ENCODE measurements around the gene SPSB4. TPM values are rescaled to one million over a fixed set of nuclear protein-coding genes. Genes with fewer than 3 reads are reported as not detected.
A peak's percentile ranks its signal among the peaks of the same experiment; 100 is the strongest.

The SPSB4 gene
- total RNA-seq, 1 experiment from 2014 or later: 0.52 TPM

GRCh38 chr3:141073580-141073979 lies 22.4 kb downstream of the SPSB4 start:
- DNase-seq (ENCODE audit: low read depth): no peak

- DNase-seq (ENCODE audit: low read depth): no peak
Measured at GRCh38 chr3:141074529-141074928, 23.4 kb downstream of the SPSB4 start.

- DNase-seq (ENCODE audit: low read depth): no peak
Measured at GRCh38 chr3:141076036-141076773, 25.1 kb downstream of the SPSB4 start.

GRCh38 chr3:141076797-141077571 lies 25.8 kb downstream of the SPSB4 start:
- peak; percentile 73 for DNase-seq (ENCODE audit: low read depth)

GRCh38 chr3:141077631-141078030 lies 26.5 kb downstream of the SPSB4 start:
- no peak for DNase-seq (ENCODE audit: low read depth)

GRCh38 chr3:141078200-141078599 lies 27.1 kb downstream of the SPSB4 start:
- no peak for DNase-seq (ENCODE audit: low read depth)

GRCh38 chr3:141080431-141080830 lies 29.3 kb downstream of the SPSB4 start:
- no peak for DNase-seq (ENCODE audit: low read depth)

GRCh38 chr3:141081141-141081795 lies 30.1 kb downstream of the SPSB4 start:
- DNase-seq (ENCODE audit: low read depth): no peak

- DNase-seq (ENCODE audit: low read depth): no peak
Measured at GRCh38 chr3:141082064-141082463, 30.9 kb downstream of the SPSB4 start.

GRCh38 chr3:141083226-141083625 lies 32.1 kb downstream of the SPSB4 start:
- no peak for DNase-seq (ENCODE audit: low read depth)

GRCh38 chr3:141083836-141084649 lies 32.9 kb downstream of the SPSB4 start:
- peak; percentile 96 for DNase-seq (ENCODE audit: low read depth)

- DNase-seq (ENCODE audit: low read depth): peak; percentile 30
Measured at GRCh38 chr3:141085343-141086070, 34.4 kb downstream of the SPSB4 start.

- DNase-seq (ENCODE audit: low read depth): no peak
Measured at GRCh38 chr3:141086188-141086587, 35.0 kb downstream of the SPSB4 start.

- DNase-seq (ENCODE audit: low read depth): peak; percentile 38
Measured at GRCh38 chr3:141087076-141087777, 36.1 kb downstream of the SPSB4 start.

- no peak for DNase-seq (ENCODE audit: low read depth)
Measured at GRCh38 chr3:141087778-141088130, 36.6 kb downstream of the SPSB4 start.

- no peak for DNase-seq (ENCODE audit: low read depth)
Measured at GRCh38 chr3:141089339-141090152, 38.4 kb downstream of the SPSB4 start.

GRCh38 chr3:141091426-141091825 lies 40.3 kb downstream of the SPSB4 start:
- DNase-seq (ENCODE audit: low read depth): no peak

GRCh38 chr3:141092663-141093062 lies 41.5 kb downstream of the SPSB4 start:
- DNase-seq (ENCODE audit: low read depth): no peak

GRCh38 chr3:141093397-141093796 lies 42.2 kb downstream of the SPSB4 start:
- no peak for DNase-seq (ENCODE audit: low read depth)

All from LHCN-M2 (cell line).